Gastrocnemius medialis (tissue), 4 donors: ENCODE measurements around the gene TDP2. TPM values are rescaled to one million over a fixed set of nuclear protein-coding genes. Genes with fewer than 3 reads are reported as not detected.

Source experiments
- ATAC-seq, 2 donors: fragments of 150-250 bp; one replicate each; pipeline ENCODE4 v1.9.1; 2016
- DNase-seq, 2 donors: peaks; one replicate each; pipeline ENCODE4 v3.0.0-alpha.2; 2019
- H3K27ac ChIP-seq, 4 donors: fragments of 200-600 bp; sonication (generic); 1 replicate in 1 of 4; 2 replicates in 3 of 4; pipeline ENCODE4 v1.5.1; 2016 to 2018; ENCODE audit warnings: mild to moderate bottlenecking in 2 of 4, moderate library complexity in 1 of 4
- H3K27me3 ChIP-seq, 3 donors: fragments of 200-600 bp; sonication (generic) in 2 of 3; 1 replicate in 1 of 3; 2 replicates in 2 of 3; pipeline versions ENCODE4 v1.5.1 to v1.6.0; 2016 to 2019; ENCODE audit warnings: mild to moderate bottlenecking in 1 of 3, moderate library complexity in 1 of 3
- H3K36me3 ChIP-seq, 2 donors: fragments of 200-600 bp; sonication (generic) in 1 of 2; one replicate each; pipeline ENCODE4 v1.5.1; 2017 to 2018
- H3K4me1 ChIP-seq, 2 donors: fragments of 200-600 bp; sonication (generic) in 1 of 2; one replicate each; pipeline ENCODE4 v1.5.1; 2016 to 2017; ENCODE audit warnings: mild to moderate bottlenecking in 2 of 2
- H3K4me3 ChIP-seq, 4 donors: fragments of 200-600 bp; sonication (generic) in 3 of 4; 1 replicate in 1 of 4; 2 replicates in 3 of 4; pipeline ENCODE4 v1.5.1; 2016 to 2019; ENCODE audit warnings: mild to moderate bottlenecking in 2 of 4
- H3K9me3 ChIP-seq, 3 donors: fragments of 200-600 bp; sonication (generic) in 2 of 3; 1 replicate in 1 of 3; 2 replicates in 2 of 3; pipeline ENCODE4 v1.5.1; 2016 to 2019
- POLR2A ChIP-seq, 2 donors: fragments of 450-650 bp; IDR thresholded peaks; one replicate each; pipeline ENCODE4 v1.6.1; 2017; ENCODE audit warnings: antibody characterized with exemption in 2 of 2, mild to moderate bottlenecking in 2 of 2, moderate library complexity in 2 of 2
- in situ Hi-C, 4 donors: fragments of 200-750 bp; cut with MboI; loops; one replicate each; pipeline versions ENCODE4 v1.15.0 to v1.8.0; 2017; ENCODE audit warnings: low sequenced_read_pairs in 4 of 4
- intact Hi-C: fragments of 100-400 bp; cut with DNase I; formaldehyde crosslinking; loops from one replicate; pipeline ENCODE4 v1.15.1; 2023; ENCODE audit warnings: low total_unique reads
- total RNA-seq, 4 donors: library from RNA; depleted of rRNA; stranded (reverse); fragments of >200 nt; gene quantifications; one replicate each; pipeline versions ENCODE4 v1.1.0 to v1.2.3, GENCODE V29; 2016
- TF ChIP-seq, protein P1 (sequence below), 5 experiments: fragments of 450-650 bp in 3 of 5; fragments of 200-600 bp in 2 of 5; sonication (generic) in 2 of 5; IDR thresholded peaks in 4 of 5; conservative IDR thresholded peaks in 1 of 5; 1 replicate in 4 of 5; 2 replicates in 1 of 5; pipeline ENCODE4 v1.5.1; 2016 to 2019; ENCODE audit warnings: antibody characterized with exemption in 5 of 5, mild to moderate bottlenecking in 3 of 5, moderate library complexity in 3 of 5

Gene TDP2
- total RNA-seq, 4 donors from 2014 or later = 17.6 to 44.2 (median 21.7) TPM

DNA sequence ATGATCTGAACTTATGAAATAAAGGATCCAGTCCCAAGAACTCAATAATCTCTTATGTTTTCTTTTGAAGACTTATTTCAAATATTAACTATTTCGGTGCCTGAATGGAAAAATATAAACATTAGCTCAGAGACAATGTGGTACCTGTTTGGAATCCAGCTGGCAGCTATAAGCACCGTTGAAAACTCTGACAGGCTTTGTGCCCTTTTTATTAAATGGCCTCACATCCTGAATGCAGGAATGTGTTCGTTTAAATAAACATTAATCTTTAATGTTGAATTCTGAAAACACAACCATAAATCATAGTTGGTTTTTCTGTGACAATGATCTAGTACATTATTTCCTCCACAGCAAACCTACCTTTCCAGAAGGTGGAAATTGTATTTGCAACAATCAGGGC, 16.3 kb downstream of the TDP2 start:
- Histone ChIP-seq H3K4me3 (no peak overlapping the region), H3K9me3 (no peaks in the 10 kb centered on the region), H3K4me1 (peaks cover 0 to 3% of the 10 kb centered on the region in 2 donors), H3K27ac (no peak overlapping the region), H3K36me3 (peaks cover 0 to 44% of the 10 kb centered on the region in 2 donors), H3K27me3 (no peaks in the 10 kb centered on the region)
- in situ Hi-C loops (no loop called here), intact Hi-C loops (no loop called here)
- TF ChIP-seq POLR2A (IDR thresholded peaks at IDR 0.05) = no peak
- TF ChIP-seq, protein P1, sequence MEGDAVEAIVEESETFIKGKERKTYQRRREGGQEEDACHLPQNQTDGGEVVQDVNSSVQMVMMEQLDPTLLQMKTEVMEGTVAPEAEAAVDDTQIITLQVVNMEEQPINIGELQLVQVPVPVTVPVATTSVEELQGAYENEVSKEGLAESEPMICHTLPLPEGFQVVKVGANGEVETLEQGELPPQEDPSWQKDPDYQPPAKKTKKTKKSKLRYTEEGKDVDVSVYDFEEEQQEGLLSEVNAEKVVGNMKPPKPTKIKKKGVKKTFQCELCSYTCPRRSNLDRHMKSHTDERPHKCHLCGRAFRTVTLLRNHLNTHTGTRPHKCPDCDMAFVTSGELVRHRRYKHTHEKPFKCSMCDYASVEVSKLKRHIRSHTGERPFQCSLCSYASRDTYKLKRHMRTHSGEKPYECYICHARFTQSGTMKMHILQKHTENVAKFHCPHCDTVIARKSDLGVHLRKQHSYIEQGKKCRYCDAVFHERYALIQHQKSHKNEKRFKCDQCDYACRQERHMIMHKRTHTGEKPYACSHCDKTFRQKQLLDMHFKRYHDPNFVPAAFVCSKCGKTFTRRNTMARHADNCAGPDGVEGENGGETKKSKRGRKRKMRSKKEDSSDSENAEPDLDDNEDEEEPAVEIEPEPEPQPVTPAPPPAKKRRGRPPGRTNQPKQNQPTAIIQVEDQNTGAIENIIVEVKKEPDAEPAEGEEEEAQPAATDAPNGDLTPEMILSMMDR (IDR thresholded peaks at IDR 0.05 in 4 of 5, conservative IDR thresholded peaks at IDR 0.05 in 1 of 5) = no peak
- ATAC-seq (no peak), DNase-seq (no peak)

DNA sequence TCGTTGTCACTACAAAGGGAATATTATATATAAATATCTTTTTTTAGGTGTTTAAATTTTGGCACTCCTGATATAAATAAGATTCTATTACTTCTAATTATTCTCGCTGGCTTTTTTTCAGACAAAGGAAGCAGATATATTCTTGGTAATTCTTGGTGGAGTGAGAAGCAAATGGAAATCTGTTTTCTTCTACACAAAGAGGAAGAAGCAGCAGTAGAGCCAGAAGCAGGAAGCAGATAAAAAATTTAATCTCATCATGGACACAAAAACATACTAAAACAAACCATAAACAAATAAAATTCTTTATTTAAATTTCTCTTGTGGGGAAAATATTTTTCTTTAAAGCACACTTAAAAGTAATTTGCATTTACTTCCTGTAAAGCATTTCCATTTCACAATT, 17.0 kb downstream of the TDP2 start:
- ATAC-seq = no peak

DNA sequence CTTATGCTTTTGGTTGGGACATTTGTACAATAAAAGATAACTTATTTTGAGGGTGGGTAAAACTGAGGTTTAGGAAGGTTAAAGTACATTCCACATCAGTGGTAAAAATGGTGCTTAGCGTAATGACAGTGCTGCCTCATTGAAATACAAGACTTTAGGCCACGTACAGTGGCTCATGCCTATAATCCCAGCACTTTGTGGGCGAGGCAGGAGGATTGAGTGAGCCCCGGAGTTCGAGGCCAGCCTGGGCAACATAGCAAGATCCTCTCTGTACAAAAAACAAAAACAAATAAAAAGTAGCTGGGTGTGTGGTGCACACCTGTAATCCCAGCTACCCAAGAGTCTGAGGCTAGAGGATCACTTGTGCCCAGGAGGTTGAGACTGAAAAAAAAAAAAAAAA, 18.4 kb downstream of the TDP2 start:
- ATAC-seq (no peak), DNase-seq (no peak)
- Histone ChIP-seq H3K27ac (no peak overlapping the region), H3K4me1 (peaks cover 0 to 4% of the 10 kb centered on the region in 2 donors), H3K36me3 (peaks cover 0 to 36% of the 10 kb centered on the region in 2 donors), H3K9me3 (no peaks in the 10 kb centered on the region), H3K4me3 (no peak overlapping the region), H3K27me3 (peaks cover 0 to 18% (median 9%) of the 10 kb centered on the region in 3 donors)
- intact Hi-C loops (no loop called here), in situ Hi-C loops (no loop called here)
- TF ChIP-seq POLR2A (IDR thresholded peaks at IDR 0.05) = no peak
- TF ChIP-seq, protein P1 (IDR thresholded peaks at IDR 0.05 in 4 of 5, conservative IDR thresholded peaks at IDR 0.05 in 1 of 5) = no peak

More for the DNA sequence above, 17.0 kb downstream of the TDP2 start:
- intact Hi-C loops (no loop called here), in situ Hi-C loops (no loop called here)
- Histone ChIP-seq H3K4me1 (peaks cover 0 to 4% of the 10 kb centered on the region in 2 donors), H3K9me3 (no peaks in the 10 kb centered on the region), H3K27ac (no peak overlapping the region), H3K27me3 (peaks cover 0 to 5% (median 0%) of the 10 kb centered on the region in 3 donors), H3K4me3 (no peak overlapping the region), H3K36me3 (peaks cover 0 to 44% of the 10 kb centered on the region in 2 donors)
- no peak for DNase-seq
- TF ChIP-seq POLR2A (IDR thresholded peaks at IDR 0.05) = no peak
- TF ChIP-seq, protein P1 (IDR thresholded peaks at IDR 0.05 in 4 of 5, conservative IDR thresholded peaks at IDR 0.05 in 1 of 5) = no peak

DNA sequence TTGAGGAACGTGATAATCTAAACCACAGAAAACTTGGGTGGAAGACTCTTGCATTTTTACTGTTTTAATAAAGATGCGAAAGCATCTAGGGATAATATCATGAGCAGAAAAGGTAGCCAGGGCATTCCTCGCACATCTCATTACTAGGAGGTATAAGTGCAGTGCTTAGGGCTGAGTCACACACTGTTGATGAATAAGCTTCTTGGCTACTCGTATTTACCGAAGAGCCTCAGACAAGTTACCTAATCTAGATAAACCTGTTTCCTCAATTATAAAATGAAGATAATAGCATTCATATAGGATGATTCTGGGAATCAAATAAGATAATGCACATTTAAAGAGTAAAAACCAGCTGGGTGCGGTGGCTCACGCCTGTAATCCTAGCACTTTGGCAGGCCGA, 19.9 kb downstream of the TDP2 start:
- Histone ChIP-seq H3K27ac (no peak overlapping the region), H3K4me1 (peaks cover 0 to 4% of the 10 kb centered on the region in 2 donors), H3K27me3 (peaks cover 0 to 19% (median 9%) of the 10 kb centered on the region in 3 donors), H3K4me3 (no peak overlapping the region), H3K36me3 (peaks cover 0 to 21% of the 10 kb centered on the region in 2 donors), H3K9me3 (no peaks in the 10 kb centered on the region)
- in situ Hi-C loops (no loop called here), intact Hi-C loops (no loop called here)
- ATAC-seq (no peak), DNase-seq (no peak)
- TF ChIP-seq, protein P1 (IDR thresholded peaks at IDR 0.05 in 4 of 5, conservative IDR thresholded peaks at IDR 0.05 in 1 of 5) = no peak
- TF ChIP-seq POLR2A (IDR thresholded peaks at IDR 0.05) = no peak

DNA sequence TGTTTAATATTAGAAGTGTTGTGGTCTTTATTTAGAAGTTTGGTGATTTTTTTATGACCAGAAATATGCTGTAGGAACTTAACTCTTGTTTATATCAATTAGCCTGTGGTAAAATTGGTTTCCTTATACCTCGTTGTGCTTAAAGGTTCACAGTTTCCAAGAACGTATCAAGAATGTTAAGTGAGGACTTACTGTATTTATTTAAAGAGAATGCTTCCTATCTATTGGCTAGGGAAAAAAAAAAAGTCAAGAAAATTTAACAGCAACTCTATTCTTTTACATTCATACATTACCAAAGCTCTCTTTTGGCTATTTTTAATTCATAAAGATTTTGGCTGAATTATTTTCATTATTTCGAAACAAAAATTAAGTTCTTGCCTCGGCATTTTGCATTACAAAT, 22.3 kb downstream of the TDP2 start:
- ATAC-seq (no peak), DNase-seq (no peak)
- in situ Hi-C loops (no loop called here), intact Hi-C loops (no loop called here)
- Histone ChIP-seq H3K27ac (no peak overlapping the region), H3K4me3 (no peak overlapping the region), H3K4me1 (peaks cover 0 to 4% of the 10 kb centered on the region in 2 donors), H3K9me3 (no peaks in the 10 kb centered on the region), H3K27me3 (peaks cover 0 to 19% (median 9%) of the 10 kb centered on the region in 3 donors), H3K36me3 (no peaks in the 10 kb centered on the region)
- TF ChIP-seq POLR2A (IDR thresholded peaks at IDR 0.05) = no peak
- TF ChIP-seq, protein P1 (IDR thresholded peaks at IDR 0.05 in 4 of 5, conservative IDR thresholded peaks at IDR 0.05 in 1 of 5) = no peak
